Measurements from ENCODE around the gene CACTIN. TPM values are rescaled to one million over a fixed set of nuclear protein-coding genes. Genes with fewer than 3 reads are reported as not detected.
"Not testable (repeated sequence)": the region's sequence is repeated elsewhere in the genome, so short reads cannot be mapped to it uniquely, and the experiment has no call there.

Gene CACTIN
- 13.7 TPM for total RNA-seq
- long read RNA-seq, transcript CACTIN-203 (10 exons, 3,612 nt): major isoform, 18 of 38 reads
- long read RNA-seq, partial matches to known transcripts: 5 of 38 reads
- long read RNA-seq, other reads (novel, unspliced or antisense): 13 of 38 reads

DNA sequence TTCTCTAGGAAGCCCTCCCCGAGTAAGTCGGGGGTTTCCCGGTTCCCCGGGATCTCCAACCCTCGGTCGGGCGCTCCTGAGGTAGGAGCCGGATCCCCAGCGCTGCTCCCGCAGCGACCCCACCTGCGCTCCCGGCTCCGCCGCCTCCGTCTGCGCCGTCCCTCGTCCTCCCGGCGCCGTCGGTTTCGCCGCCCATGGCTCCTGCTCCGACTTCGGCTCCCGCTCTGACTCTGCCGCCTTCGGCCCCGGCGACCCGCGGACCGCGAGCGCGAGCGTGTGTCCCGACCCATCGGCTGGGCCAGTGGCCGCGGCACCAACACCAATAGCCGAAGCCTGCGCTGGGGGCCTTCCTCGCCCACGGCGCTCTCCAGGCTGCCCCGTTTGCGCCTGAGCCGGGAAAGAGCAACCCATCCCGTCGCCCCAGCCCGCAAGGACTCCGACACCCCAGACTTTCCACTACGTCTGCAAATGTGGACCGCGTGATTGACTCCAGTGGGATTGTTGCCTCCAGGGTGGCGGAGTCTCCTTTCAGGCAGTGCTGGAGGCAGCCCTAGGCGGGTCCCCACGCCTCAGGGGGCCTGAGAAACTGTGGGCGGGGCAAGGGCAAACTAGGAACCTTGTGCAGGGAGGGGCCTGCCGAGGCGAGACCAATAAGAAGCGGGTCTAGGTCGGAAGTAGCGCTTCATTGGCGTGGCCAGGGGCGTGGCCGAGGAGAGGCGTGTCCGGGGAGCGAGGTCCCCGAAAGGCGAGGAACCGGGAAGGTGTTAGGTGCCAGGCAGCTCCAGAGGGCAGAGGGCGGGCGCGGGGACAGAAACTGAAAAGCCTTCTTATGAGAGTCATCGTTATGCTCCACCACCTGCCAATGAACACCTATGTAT, at the start of gene CACTIN:
Gene CACTIN, minus strand, starts transcription at position 318 of the 878 bp plus-strand sequence. Its CDS starts 28 bp downstream, at position 290.
- peak; percentile 99 for ATAC-seq (ENCODE audit: poor library complexity)
- DNase-seq: peak; percentile 100
- intact Hi-C loops (cut with DNase I): no loop called here

DNA sequence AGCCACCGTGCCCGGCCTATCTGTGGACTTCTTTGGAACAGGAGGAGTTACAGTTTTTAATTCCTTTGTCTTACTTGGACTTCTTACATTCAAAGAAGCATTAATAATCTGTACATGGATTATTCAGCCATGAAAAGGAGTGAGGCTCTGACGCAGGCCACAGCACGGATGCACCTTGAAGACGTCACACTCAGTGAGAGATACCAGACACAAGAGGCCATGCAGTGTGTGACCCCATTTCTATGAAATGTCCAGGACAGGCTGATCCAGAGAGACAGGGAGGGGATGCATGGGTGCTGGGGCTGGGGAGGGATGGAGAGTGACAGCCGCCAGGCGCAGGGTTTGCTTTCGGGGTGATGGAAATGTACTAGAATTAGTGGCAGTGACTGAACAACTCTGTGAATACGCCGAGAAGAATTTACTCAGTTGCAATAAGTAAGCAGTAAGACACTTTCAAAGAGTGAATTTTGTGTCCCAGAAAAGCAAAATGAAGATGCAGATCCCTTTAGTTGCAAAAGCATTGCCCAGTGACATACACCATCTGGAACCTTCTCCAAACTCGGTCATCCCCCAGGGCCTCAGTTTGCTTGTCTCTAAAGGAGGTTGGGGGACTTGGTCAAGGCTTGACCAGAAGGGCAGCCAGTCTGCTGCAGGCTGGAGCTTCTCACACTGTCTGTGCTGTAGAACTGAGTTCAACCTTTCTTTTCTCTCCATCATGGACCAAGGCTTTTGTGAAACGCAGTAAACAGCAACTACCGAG, 48.4 kb upstream of the CACTIN start:
- DNase-seq (no peak), ATAC-seq (ENCODE audit: poor library complexity) (no peak)
- intact Hi-C loops (cut with DNase I): no loop called here

DNA sequence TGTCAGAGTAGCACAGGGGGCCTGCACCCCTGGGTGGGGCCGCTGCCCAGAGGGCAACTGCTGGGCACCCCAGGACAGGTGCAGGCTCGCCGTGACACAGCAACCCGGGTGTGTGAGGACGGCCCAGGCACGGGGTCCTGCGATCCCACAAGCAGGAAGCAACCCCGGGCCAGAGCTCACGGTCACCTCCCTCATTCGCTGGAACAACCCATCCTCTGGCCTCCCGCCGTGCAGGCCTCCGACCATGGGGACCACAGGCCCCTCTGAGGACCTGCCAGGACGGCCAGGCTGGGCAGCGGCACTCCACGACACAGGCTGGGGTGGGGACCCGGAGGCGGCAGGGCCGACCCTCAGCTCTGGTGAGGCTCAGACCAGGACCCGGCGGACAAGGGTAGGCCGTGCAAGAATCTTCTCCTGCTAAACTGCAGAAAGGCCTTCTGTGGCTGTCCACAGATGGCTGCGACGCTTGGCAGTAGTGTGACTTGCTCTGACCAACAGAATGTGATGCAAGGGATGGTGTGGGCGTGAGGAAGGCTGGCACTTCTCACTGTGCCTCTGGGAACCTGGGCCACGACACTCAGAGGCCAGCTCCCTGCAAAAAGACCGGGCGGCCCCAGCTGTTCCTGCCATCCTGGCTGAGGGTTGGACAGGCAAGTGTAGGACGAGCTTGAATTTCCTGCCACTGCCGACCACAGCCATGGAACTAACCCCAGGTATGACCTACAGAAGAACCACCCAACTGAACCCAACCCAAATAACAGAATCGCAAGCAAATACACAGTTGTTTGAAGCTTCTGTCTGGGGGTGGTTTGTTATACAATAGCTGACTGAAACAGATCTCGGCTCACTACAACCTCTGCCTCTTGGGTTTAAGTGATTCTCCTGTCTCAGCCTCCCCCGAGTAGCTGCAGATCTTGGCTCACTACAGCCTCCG, 47.2 kb upstream of the CACTIN start:
- no peak for DNase-seq
- intact Hi-C loops (cut with DNase I): no loop called here
- ATAC-seq (ENCODE audit: poor library complexity): no peak

DNA sequence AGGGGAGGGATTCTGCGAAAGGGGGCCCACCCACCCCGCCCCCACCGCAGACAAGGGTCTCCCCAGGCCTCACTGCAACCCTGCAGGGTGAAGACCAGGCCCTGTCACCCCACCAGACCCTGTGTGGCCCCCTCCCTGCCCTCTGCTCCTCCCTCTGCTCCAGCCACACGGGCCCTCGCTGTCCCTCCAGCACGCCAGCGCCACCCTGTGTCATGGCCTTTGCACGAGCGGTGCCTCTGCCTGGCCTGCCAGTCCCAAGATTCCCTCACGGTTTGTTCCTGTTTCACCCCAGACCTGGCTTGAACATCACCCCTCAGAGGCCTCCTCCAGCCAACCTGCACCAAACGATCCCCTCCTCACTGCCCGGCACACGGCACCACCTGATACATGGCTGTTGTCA, 46.4 kb upstream of the CACTIN start:
- DNase-seq (no peak), ATAC-seq (ENCODE audit: poor library complexity) (no peak)
- intact Hi-C loops (cut with DNase I): no loop called here

DNA sequence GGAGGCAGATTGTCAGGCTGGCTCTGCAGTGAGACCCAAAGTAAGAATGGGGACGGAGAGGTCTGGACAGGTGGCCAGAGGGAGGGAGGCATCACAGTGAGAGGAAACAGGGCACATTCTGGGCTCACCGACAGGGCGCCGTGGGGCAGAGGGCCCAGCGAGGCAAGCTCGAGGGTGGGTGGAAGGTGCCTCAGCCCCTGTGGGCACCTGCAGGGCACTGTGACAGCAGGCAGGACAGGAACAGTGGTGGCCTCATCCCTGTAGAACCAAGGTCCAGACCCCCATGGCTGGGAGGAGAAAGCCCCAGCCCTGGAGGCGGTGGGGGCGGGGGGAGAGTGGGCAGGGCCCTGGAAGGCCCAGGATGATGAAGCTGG, 46.0 kb upstream of the CACTIN start:
- no peak for ATAC-seq (ENCODE audit: poor library complexity)
- no peak for DNase-seq
- intact Hi-C loops (cut with DNase I): no loop called here

- ATAC-seq (ENCODE audit: poor library complexity): peak; percentile 1
- intact Hi-C loops (cut with DNase I): no loop called here
These were observed 45.3 kb upstream of the CACTIN start for GRCh38 chr19:3671680-3672574.

DNA sequence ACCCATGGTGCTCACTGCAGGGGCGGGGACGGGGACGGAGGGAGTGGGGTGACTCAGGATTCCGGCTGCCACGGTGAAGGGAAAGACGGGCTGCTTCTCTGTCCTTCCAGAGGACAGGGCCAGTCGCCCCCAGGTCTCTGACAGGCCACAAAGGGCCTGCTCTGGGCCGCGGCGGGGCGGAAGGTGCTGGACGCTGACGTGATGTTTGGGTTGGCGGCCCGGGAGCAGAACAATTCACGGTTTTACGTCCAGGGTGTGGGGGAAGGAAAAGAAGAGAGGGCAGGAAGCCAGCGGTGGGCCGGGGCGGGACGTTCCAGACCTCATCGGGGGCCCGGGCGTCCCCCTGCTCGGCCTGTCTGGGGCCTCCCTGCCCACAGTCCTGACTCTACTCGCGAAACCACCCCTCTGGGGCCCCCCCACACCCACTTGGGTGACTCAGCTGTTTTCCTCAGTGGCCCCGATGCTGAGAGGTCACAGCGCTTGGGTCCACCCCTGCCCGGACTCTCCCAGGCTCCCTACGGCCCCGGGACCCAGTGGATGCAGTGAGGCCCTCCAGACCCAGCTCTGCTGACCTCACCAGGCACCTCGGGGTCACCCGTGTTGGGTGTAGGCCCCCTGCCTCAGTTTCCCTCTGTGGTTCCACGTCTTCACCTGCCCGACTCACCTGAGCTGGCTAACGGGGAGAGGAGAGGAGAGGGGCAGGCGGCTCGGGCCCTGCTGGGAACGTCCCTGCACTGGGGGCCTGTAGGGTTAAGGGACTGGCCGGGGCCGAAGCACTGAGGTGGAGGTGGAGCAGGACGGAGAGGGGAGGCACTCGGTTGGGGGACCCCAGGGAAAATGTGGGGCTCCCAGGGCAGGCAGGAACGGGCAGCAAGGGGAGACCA, 44.4 kb upstream of the CACTIN start:
- intact Hi-C loops (cut with DNase I): no loop called here
- ATAC-seq (ENCODE audit: poor library complexity): peak; percentile 67

More at GRCh38 chr19:3671680-3672574, 45.3 kb upstream of the CACTIN start:
- no peak for DNase-seq

DNA sequence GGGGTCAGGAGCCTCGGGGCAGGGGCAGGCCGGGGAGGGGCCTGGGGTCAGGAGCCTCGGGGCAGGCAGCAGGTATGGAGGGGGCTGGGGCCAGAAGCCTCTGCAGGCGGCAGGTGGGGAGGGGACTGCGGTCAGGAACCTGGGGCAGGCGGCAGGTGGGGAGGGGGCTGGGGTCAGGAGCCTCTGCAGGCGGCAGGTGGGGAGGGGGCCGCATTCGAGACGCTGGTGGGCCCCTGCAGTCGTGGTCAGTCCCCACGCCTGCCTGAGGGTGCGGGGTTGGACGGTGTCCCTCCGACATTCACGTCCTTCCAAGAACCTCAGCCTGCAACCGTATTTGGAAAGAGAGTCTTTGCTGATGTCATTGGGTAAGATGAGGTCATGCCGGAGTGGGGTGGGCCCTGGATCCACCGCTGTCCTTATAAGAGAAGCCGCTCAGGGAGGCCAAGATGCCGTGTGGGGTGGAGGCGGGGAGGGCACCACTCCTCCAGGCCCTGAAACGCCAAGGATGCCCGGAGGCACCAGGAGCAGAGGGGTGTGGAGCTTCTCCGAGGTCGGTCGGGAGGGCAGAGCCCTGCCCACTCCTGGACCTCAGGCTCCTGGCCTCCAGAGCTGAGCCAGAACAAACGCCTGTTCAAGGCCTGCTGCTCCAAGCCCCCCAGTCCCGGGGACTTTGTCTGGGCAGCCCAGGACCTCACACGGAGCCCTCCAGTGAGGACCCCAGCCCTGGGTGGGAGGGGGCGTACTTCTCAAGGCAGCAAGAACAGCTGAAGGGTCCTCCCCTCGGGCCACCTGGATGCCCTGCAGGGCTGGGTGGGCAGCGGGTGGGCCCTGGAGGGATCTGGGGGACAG, 43.6 kb upstream of the CACTIN start:
- DNase-seq (peak; percentile 88), ATAC-seq (ENCODE audit: poor library complexity) (peak; percentile 81)
- intact Hi-C loops (cut with DNase I): loop anchor here (5.0 kb wide), 1 partner anchor 32 kb away; the partner anchor contains the start of gene PIP5K1C

More for the DNA sequence above, 44.4 kb upstream of the CACTIN start:
- peak; percentile 88 for DNase-seq

DNA sequence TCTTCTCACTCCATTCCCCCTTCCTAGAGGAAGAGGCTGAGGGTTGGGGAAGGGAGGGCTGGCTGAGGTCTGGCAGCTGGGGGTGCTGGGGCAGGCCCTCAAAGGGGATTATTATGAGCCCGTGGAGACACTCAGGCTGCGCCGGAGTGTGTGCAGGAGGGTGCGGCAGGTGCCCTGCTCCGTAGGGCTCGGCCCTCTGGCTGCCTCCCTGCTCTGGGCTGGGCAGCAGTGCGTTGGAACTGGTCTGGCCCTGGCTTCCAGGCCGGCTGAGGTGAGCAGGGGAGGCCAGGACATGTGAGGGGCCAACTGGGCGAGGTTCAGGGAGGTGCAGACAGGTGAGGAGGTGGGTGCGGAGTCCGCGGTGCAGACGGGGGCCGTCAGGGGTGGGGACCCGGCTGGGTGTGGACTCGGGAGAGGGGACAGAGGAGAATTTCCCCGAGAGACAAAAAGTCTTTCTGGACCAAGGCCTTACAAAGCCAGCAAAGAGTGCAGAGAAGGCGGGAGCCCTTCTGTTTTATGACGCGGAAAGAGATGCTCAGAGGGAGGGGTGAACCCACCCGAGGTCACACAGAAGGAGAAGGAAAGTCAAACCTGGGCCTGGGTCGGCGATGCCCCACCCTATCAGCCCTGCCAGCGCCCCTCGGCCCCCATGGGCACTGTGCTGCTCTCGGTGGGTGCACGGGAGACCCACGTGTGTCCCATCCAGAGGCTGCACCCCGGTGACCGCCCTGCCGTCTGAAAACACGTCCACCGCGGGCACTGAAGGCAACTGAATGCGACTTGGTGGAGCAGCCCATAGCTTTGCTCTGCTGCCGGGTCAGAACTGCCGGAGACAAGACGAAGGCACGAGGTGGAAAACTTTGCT, 42.7 kb upstream of the CACTIN start:
- DNase-seq: no peak
- ATAC-seq (ENCODE audit: poor library complexity): no peak
- intact Hi-C loops (cut with DNase I): loop anchor here (5.0 kb wide), 1 partner anchor 33 kb away; the partner anchor contains the start of gene PIP5K1C

DNA sequence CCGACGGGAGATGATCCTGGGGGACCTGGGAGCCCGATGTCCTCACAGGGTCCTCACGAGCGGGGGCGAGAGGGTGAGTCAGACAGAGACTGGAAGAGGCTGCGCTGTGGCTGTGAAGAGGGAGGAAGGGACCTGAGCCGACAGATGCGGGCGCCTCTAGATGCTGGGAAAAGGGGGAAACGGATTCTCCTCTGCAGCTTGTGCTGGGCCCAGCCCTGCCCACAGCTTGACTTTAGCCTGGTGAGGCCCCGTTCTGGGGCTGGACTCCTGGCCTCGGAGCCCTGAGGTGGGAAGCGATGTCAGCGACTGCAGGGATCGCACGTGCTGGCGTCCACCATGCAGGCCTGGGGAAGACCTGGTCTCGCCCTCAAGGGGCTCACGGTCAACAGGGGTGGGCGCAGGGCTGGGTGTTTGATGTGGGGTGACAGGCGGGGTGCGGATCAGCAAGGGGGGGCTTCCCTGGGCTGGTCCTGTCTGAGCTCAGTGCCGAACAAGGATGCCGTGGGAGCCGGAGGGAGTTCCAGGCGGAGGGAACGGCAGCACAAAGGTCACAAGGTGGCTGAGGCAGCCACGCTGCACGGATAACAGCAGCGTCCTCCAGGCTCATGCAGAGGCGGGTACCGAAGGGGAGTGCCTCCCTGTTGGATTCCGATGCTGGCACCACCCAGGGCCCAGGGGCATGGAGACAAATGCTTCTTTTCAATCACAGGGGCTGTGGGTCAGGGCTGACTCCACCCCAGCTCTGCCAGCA, 41.9 kb upstream of the CACTIN start:
- no peak for ATAC-seq (ENCODE audit: poor library complexity)
- no peak for DNase-seq
- intact Hi-C loops (cut with DNase I): loop anchor here (5.0 kb wide), 1 partner anchor 34 kb away; the partner anchor contains the start of gene PIP5K1C

DNA sequence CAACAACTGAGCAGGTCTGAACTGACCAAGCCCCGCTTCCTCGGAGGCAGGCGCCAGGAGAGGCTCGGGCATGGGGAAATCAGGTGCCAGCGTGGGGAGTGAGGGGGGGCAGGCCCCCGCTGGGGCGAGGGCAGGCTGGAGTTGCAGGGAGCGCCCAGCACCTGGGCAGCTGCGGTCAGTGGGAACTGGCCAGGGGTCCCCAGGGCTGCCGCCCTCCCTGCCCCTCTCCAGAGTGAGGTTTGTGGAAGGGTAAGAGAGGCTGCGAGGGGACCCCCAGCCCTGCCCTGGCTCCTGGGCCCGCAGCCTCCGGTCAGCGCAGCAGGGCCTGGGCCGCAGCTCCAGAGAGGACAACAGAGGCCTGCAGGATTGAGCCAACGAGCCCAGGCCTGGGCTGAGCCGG, 41.2 kb upstream of the CACTIN start:
- ATAC-seq (ENCODE audit: poor library complexity) (no peak), DNase-seq (no peak)
- intact Hi-C loops (cut with DNase I): loop anchor here (5.0 kb wide), 1 partner anchor 35 kb away; the partner anchor contains the start of gene PIP5K1C

DNA sequence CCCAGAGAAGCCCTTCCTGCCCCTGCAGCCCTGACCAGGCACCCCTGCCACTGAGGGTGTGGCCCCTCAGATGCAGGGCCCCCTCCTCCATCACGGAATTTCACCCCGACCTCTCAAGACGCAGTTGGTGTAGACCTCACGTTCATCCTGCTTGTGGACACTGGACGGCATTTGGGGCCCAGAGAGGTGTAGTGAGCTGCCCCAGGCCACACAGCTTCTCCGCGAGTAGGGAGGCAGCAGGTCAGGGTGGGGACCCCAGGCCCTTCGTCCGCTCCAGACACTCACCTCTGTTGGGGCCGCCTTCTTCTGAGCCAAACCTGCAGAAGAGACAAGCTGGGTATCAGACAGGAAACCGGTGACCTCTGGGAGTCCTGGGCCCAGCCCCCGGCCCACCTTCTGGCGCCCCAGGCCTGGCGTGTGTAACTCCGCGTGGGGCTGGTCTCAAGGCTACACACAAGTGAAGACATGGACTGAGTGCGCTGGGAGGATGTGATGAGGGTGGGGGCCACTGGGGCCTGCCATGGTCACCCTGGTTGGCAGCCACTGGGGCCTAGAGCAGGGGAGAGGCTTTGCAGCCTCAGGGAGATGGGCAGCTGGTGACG, 40.5 kb upstream of the CACTIN start:
- no peak for ATAC-seq (ENCODE audit: poor library complexity)
- intact Hi-C loops (cut with DNase I): loop anchor here (5.0 kb wide), 1 partner anchor 35 kb away; the partner anchor contains the start of gene PIP5K1C
- DNase-seq: no peak

GRCh38 chr19:3666545-3666856, 39.9 kb upstream of the CACTIN start:
- DNase-seq; ATAC-seq (ENCODE audit: poor library complexity): not testable (repeated sequence)
- intact Hi-C loops (cut with DNase I): loop anchor here (5.0 kb wide), 1 partner anchor 36 kb away; the partner anchor contains the start of gene PIP5K1C
